T-helper 1 cell treated with Interleukin-12 subunit alpha and Interleukin-12 subunit beta and Interleukin-4 antibody, amounts not matched to agents 30 μg/mL and 1 μg/mL, for 36 hours (primary cell): Measurements from ENCODE around the gene MFNG.
A peak's percentile ranks its signal among the peaks of the same experiment; 100 is the strongest.
"Not testable (repeated sequence)": the region's sequence is repeated elsewhere in the genome, so short reads cannot be mapped to it uniquely, and the experiment has no call there.

Experiments
- H3K27ac Mint-ChIP-seq: one replicate; pipeline ENCODE4 v1.8.0; 2021; ENCODE audit warnings: mild to moderate bottlenecking, mixed read lengths
- H3K27me3 Mint-ChIP-seq: one replicate; pipeline ENCODE4 v1.8.0; 2021; ENCODE audit warnings: low read depth, mixed read lengths
- H3K36me3 Mint-ChIP-seq: one replicate; pipeline ENCODE4 v1.8.0; 2021; ENCODE audit warnings: low read depth, mixed read lengths
- H3K4me1 Mint-ChIP-seq: one replicate; pipeline ENCODE4 v1.8.0; 2021; ENCODE audit warnings: low read depth, mixed read lengths
- H3K4me3 Mint-ChIP-seq: one replicate; pipeline ENCODE4 v1.8.0; 2021; ENCODE audit warnings: mild to moderate bottlenecking, moderate library complexity, mixed read lengths
- H3K9me3 Mint-ChIP-seq: one replicate; pipeline ENCODE4 v1.8.0; 2021; ENCODE audit warnings: mixed read lengths

MFNG gene

GRCh38 chr22:37480387-37481346, 5.5 kb downstream of the MFNG start:
- H3K4me1 Mint-ChIP-seq = peaks cover 27% of the 10 kb centered on the region
- peak overlapping the region; percentile 37 for H3K27ac Mint-ChIP-seq
- H3K9me3 Mint-ChIP-seq = no peaks in the 10 kb centered on the region
- no peak overlapping the region for H3K4me3 Mint-ChIP-seq
- peaks cover 43% of the 10 kb centered on the region for H3K36me3 Mint-ChIP-seq
- no peaks in the 10 kb centered on the region for H3K27me3 Mint-ChIP-seq

DNA sequence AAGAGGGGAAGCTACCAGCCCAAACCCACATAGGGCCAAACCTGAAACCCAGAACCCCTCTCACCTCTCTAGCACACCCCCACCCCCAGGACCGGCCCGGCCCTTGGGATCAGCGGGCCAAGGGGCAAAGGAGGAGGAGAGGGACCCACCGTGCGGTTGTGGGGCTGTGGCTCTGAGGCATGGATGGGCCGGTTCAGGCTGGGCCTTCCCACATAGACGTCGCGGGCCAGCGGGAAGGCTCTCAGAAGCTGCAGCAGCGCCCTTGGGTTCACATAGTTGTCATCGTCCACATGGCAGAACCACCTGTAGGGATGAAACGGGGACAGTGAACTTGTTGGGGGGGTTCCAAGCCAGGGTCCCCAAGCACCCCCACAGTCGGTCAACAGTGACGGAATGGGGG, 7.0 kb downstream of the MFNG start:
- no peak overlapping the region for H3K4me3 Mint-ChIP-seq
- H3K27ac Mint-ChIP-seq = no peak overlapping the region
- no peaks in the 10 kb centered on the region for H3K27me3 Mint-ChIP-seq
- H3K4me1 Mint-ChIP-seq = peaks cover 23% of the 10 kb centered on the region
- H3K9me3 Mint-ChIP-seq = no peaks in the 10 kb centered on the region
- H3K36me3 Mint-ChIP-seq = peaks cover 41% of the 10 kb centered on the region

- H3K36me3 Mint-ChIP-seq = peaks cover 32% of the 10 kb centered on the region
- H3K27ac Mint-ChIP-seq = no peak overlapping the region
- peaks cover 5% of the 10 kb centered on the region for H3K4me1 Mint-ChIP-seq
- no peaks in the 10 kb centered on the region for H3K9me3 Mint-ChIP-seq
- no peak overlapping the region for H3K4me3 Mint-ChIP-seq
- no peaks in the 10 kb centered on the region for H3K27me3 Mint-ChIP-seq
Observed at GRCh38 chr22:37476389-37477329, 9.5 kb downstream of the MFNG start.

GRCh38 chr22:37474447-37475090, 11.6 kb downstream of the MFNG start:
- Mint-ChIP-seq H3K27me3 (no peaks in the 10 kb centered on the region), H3K36me3 (peaks cover 32% of the 10 kb centered on the region), H3K4me3 (no peak overlapping the region), H3K4me1 (peaks cover 2% of the 10 kb centered on the region), H3K27ac (no peak overlapping the region), H3K9me3 (no peaks in the 10 kb centered on the region)

DNA sequence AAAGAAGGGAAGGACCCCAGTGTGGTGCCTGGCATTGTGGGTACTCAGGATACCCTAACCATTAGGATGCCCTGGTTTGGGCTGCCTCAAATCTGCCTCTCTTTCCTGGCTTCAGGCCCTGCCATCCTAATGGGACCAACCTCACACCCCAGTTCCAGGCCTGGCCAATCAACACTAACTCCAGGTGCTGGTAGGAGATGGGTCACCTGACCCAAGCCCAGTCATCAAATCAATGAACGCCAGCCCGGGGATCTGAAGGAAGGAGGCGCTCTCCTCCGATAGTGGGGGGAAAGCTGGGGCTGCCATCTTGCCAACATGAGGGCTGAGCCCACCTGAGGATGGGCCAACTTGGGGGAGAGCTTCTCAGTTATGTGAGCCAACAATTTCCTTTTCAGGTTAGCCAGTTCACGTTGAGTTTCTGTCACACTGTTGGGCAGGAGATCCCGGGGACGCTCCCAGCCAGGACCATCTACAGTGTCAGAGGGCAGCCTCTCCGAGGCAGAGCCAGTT, 12.7 kb downstream of the MFNG start:
- Mint-ChIP-seq H3K27me3 (no peaks in the 10 kb centered on the region), H3K27ac (no peak overlapping the region), H3K4me1 (peaks cover 2% of the 10 kb centered on the region), H3K36me3 (peaks cover 31% of the 10 kb centered on the region), H3K9me3 (no peaks in the 10 kb centered on the region), H3K4me3 (no peak overlapping the region)

DNA sequence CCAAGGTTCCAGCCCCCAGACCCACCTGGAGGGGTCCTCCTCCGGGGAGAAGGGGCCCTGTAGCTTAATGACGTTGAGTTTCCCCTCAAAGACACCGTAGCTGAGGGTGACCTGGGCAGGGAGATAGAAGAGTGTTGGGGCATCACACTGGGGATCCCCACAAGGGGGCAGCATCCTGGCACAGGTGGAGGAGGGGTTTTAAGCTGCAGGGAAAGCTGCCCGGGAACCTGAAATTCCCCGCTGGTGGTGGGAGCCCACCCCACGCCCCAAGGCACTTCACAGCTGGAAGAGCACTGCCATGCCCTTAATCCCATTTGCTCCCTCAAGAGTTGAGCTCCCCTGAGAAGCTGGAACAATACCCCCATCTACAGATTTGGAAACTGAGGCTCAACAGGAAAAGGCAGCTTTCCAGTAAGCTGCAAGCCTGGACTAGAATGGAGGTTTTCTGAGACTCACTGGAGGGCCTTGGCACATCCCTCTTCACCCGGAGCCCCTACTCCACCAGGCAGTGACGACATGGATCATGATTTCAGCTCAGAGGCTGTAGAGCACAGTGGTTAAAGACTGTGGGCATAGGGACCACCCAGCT, 13.7 kb downstream of the MFNG start:
- H3K9me3 Mint-ChIP-seq = no peaks in the 10 kb centered on the region
- H3K4me1 Mint-ChIP-seq = peaks cover 2% of the 10 kb centered on the region
- no peaks in the 10 kb centered on the region for H3K27me3 Mint-ChIP-seq
- peaks cover 30% of the 10 kb centered on the region for H3K36me3 Mint-ChIP-seq
- no peak overlapping the region for H3K4me3 Mint-ChIP-seq
- no peak overlapping the region for H3K27ac Mint-ChIP-seq

GRCh38 chr22:37471727-37472417, 14.3 kb downstream of the MFNG start:
- no peaks in the 10 kb centered on the region for H3K9me3 Mint-ChIP-seq
- no peaks in the 10 kb centered on the region for H3K27me3 Mint-ChIP-seq
- no peak overlapping the region for H3K4me3 Mint-ChIP-seq
- H3K27ac Mint-ChIP-seq = no peak overlapping the region
- H3K36me3 Mint-ChIP-seq = peaks cover 27% of the 10 kb centered on the region
- H3K4me1 Mint-ChIP-seq = peaks cover 2% of the 10 kb centered on the region

- H3K4me1 Mint-ChIP-seq = peaks cover 6% of the 10 kb centered on the region
- no peak overlapping the region for H3K27ac Mint-ChIP-seq
Observed at GRCh38 chr22:37470087-37470445, 16.1 kb downstream of the MFNG start.

GRCh38 chr22:37469416-37470086, 16.6 kb downstream of the MFNG start:
- Mint-ChIP-seq H3K9me3 (no peaks in the 10 kb centered on the region), H3K27ac (no peak overlapping the region), H3K4me1 (peaks cover 6% of the 10 kb centered on the region), H3K27me3 (no peaks in the 10 kb centered on the region), H3K36me3 (peaks cover 28% of the 10 kb centered on the region), H3K4me3 (no peak overlapping the region)

More at GRCh38 chr22:37470087-37470445, 16.1 kb downstream of the MFNG start:
- Mint-ChIP-seq H3K9me3 (no peaks in the 10 kb centered on the region), H3K27me3 (no peaks in the 10 kb centered on the region), H3K4me3 (no peak overlapping the region), H3K36me3 (peaks cover 32% of the 10 kb centered on the region)

DNA sequence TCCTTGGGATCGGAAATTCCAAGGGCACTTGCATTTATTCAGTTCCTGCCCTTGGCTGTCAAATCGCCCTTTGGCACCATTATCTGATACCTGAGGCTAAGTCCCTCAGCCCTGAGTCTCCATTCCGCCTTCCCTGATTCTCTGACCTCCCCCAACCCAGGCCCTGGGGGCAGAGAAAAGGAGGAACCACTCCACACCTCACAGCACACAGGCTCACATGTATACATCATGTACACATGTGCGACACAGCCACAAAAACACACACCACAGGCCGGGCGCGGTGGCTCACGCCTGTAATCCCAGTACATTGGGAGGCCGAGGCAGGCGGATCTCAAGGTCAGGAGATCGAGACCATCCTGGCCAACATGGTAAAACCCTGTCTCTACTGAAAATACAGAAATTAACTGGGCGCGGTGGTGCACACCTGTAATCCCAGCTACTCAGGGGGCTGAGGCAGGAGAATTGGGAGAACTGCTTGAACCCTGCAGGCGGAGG, 17.9 kb downstream of the MFNG start:
- H3K27me3 Mint-ChIP-seq, H3K4me1 Mint-ChIP-seq, H3K4me3 Mint-ChIP-seq, H3K27ac Mint-ChIP-seq, H3K9me3 Mint-ChIP-seq: not testable (repeated sequence)
- peaks cover 27% of the 10 kb centered on the region for H3K36me3 Mint-ChIP-seq

DNA sequence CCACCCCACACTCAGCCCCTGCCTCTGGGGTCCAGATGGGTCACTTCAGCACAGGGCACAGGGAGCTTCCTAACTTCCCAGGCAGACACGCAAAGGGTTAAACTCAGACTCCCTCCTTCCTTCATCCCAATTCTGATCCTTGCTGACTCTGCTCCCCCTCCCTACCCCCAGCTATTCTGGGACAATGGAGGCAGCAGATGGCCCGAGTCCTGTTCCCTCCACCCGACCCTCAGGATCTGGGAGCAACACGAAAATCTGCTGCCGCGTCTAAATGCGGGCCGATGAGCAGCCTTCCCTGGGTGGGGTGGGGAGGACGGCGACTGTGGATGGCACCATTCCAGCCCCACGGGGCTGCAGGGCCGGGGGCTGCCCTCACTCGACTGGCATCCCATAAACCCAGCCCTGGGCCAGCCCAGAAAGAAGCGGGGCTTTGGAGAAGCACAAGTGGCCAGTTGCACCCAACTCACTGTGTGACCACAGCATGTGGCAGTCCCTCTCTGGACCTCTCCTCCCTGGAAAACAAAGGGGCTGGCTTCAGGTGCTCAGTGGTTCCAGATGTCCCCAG, 18.7 kb downstream of the MFNG start:
- H3K4me1 Mint-ChIP-seq = peaks cover 6% of the 10 kb centered on the region
- no peak overlapping the region for H3K4me3 Mint-ChIP-seq
- no peaks in the 10 kb centered on the region for H3K27me3 Mint-ChIP-seq
- no peaks in the 10 kb centered on the region for H3K9me3 Mint-ChIP-seq
- no peak overlapping the region for H3K27ac Mint-ChIP-seq
- peaks cover 27% of the 10 kb centered on the region for H3K36me3 Mint-ChIP-seq

GRCh38 chr22:37464181-37464580, 22.0 kb downstream of the MFNG start:
- no peak overlapping the region for H3K4me3 Mint-ChIP-seq
- no peak overlapping the region for H3K27ac Mint-ChIP-seq
- no peaks in the 10 kb centered on the region for H3K9me3 Mint-ChIP-seq
- H3K27me3 Mint-ChIP-seq = no peaks in the 10 kb centered on the region
- H3K4me1 Mint-ChIP-seq = peaks cover 9% of the 10 kb centered on the region
- peaks cover 34% of the 10 kb centered on the region for H3K36me3 Mint-ChIP-seq

DNA sequence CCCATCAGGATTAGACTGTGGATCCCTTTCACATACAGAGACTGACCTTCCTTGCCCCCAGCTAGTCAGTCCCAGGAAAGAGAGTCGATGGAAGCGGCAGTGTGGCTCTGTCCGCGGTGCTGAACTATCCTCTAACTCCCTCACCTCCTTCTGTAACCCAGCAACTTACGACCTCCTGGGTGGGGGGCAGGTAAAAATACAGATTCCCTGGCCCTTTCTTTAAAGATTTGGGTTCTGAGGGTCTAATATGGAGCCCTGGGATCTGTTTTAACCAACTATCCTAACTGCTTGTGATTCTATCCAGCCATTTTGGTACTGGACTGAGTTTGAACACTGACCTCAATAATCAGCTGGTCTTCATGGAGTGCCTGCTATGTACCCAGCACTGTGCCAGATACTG, 23.2 kb downstream of the MFNG start:
- H3K9me3 Mint-ChIP-seq = no peaks in the 10 kb centered on the region
- H3K27ac Mint-ChIP-seq = no peak overlapping the region
- H3K27me3 Mint-ChIP-seq = no peaks in the 10 kb centered on the region
- H3K4me3 Mint-ChIP-seq = no peak overlapping the region
- H3K36me3 Mint-ChIP-seq = peaks cover 31% of the 10 kb centered on the region
- H3K4me1 Mint-ChIP-seq = peaks cover 9% of the 10 kb centered on the region
